T-helper 1 cell treated with Interleukin-12 subunit alpha and Interleukin-12 subunit beta and Interleukin-4 antibody, amounts not matched to agents 30 μg/mL and 1 μg/mL, for 36 hours (primary cell): ENCODE measurements around the gene SYT2.
"Not testable (repeated sequence)": the region's sequence is repeated elsewhere in the genome, so short reads cannot be mapped to it uniquely, and the experiment has no call there.

ENCODE experiments used
- H3K27ac Mint-ChIP-seq: one replicate; pipeline ENCODE4 v1.8.0; 2021; ENCODE audit warnings: mild to moderate bottlenecking, mixed read lengths
- H3K27me3 Mint-ChIP-seq: one replicate; pipeline ENCODE4 v1.8.0; 2021; ENCODE audit warnings: low read depth, mixed read lengths
- H3K36me3 Mint-ChIP-seq: one replicate; pipeline ENCODE4 v1.8.0; 2021; ENCODE audit warnings: low read depth, mixed read lengths
- H3K4me1 Mint-ChIP-seq: one replicate; pipeline ENCODE4 v1.8.0; 2021; ENCODE audit warnings: low read depth, mixed read lengths
- H3K4me3 Mint-ChIP-seq: one replicate; pipeline ENCODE4 v1.8.0; 2021; ENCODE audit warnings: mild to moderate bottlenecking, moderate library complexity, mixed read lengths
- H3K9me3 Mint-ChIP-seq: one replicate; pipeline ENCODE4 v1.8.0; 2021; ENCODE audit warnings: mixed read lengths

The SYT2 gene

DNA sequence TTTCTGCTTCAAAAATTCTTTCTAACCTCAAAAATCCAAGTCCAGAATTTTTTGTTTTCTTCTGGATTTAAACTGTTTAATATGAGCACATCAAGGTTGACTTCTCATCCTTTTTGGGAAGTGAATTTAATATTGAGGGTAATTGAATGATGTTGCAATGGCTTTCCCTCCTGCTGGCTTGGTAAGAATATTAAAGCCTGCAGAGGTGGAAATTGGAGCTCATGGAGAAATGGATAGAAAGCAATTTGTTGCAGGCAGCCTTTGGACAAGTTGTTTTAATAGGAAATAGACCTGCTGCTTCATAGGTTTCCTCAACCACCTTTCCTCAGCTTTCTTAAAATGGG is 124.7 kb downstream of the SYT2 start:
- Mint-ChIP-seq H3K4me3 (no peak overlapping the region), H3K27ac (no peak overlapping the region), H3K27me3 (no peaks in the 10 kb centered on the region), H3K4me1 (peaks cover 2% of the 10 kb centered on the region), H3K36me3 (peaks cover 4% of the 10 kb centered on the region), H3K9me3 (no peaks in the 10 kb centered on the region)

DNA sequence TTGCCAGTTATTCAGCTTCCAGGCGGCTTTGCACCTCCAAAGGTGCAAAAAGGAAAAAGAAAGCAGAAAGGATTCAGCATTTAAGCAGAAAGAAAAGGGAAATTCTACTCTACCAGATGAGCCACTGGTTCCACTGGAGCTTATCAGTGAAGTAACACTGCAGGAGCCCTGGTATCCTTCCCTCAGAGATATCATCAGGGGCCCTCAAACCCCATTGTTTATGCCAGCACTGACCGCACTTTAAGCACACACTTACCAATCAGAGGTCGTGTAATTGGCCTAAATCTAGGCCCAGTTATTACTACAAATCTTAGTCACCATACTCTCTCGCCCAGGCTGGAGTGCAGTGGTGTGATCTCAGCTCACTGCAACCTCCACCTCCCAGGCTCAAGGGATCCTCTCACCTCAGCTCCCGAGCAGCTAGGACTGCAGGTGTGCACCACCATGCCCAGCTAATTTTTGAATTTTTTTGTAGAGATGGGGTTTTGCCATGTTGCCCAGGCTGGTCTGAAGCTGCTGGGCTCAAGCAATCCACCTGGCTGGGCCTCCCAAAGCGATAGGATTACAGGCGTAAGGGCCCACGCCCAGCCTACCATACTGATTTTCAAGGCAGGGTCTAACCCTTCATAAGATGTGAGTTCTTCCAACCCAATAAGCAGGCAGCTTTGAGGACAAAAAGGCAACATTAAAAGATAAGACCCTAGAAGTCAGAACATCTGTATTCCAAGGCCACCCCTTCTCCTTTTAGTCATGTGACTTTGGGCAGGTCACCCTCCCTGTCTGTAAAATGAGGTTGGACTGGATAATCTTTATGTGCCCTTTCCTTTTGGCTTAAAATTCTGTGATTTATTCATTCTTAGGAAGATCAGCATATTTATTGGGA is 125.3 kb downstream of the SYT2 start:
- peaks cover 4% of the 10 kb centered on the region for H3K36me3 Mint-ChIP-seq
- no peaks in the 10 kb centered on the region for H3K27me3 Mint-ChIP-seq
- no peak overlapping the region for H3K27ac Mint-ChIP-seq
- no peaks in the 10 kb centered on the region for H3K9me3 Mint-ChIP-seq
- H3K4me1 Mint-ChIP-seq: peaks cover 2% of the 10 kb centered on the region
- H3K4me3 Mint-ChIP-seq: no peak overlapping the region

DNA sequence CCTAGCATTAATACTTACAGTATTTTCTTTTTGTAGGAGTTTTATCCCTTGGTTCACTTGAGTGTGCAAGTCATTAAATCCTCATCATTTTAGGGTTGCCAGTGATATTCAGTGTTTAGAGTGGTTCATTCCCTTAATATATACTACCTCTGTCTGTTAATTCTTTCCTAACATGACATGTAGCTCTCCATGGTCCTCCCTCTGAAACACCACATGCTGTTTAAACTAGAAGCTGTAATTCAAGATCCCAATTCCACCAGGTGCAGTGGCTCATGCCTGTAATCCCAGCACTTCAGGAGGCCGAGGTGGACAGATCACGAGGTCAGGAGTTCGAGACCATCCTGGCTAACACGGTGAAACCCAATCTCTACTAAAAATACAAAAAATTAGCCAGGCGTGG is 127.9 kb downstream of the SYT2 start:
- H3K9me3 Mint-ChIP-seq, H3K36me3 Mint-ChIP-seq, H3K27ac Mint-ChIP-seq, H3K4me3 Mint-ChIP-seq, H3K4me1 Mint-ChIP-seq, H3K27me3 Mint-ChIP-seq: not testable (repeated sequence)

DNA sequence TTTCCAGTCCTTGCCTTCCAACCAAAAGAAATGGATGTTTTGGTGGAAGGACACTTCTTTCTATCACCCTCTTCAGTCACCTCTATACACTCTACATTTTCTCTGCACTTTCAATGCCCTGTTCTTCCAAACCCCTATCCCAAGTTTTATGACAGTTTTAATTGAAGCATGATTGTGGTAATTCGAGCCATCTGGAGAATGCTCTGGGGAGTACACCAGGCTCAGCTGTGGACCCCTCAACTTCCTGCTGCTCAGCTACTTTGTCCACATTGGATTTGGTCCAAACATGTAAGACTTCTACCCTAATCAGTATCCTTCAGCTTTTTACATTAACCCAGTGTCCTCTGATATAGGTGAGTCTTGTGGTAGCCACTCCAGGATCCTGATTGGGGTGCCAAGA is 129.6 kb downstream of the SYT2 start:
- no peaks in the 10 kb centered on the region for H3K4me1 Mint-ChIP-seq
- H3K27ac Mint-ChIP-seq: no peak overlapping the region

DNA sequence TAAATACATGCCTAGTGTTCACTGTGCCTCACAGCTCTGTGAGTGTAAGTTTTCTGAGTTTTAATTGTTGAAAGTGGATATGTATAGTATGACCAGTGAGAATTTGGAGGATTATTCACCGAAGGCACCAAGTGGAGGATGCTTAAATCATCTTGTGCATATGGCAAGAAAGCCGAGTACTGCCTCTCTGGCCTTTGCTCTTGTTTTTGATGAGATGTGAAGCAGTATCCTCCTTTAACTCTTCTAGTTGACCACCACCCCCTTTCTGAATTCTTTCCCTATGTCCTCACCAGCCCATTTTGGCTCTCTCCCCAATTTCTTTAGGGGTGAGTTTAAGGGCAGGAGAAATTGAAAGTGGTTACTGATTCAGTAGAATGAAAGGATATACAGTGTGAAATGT is 130.4 kb downstream of the SYT2 start:
- Mint-ChIP-seq H3K36me3 (peaks cover 4% of the 10 kb centered on the region), H3K9me3 (no peaks in the 10 kb centered on the region), H3K4me1 (no peaks in the 10 kb centered on the region), H3K27ac (no peak overlapping the region), H3K4me3 (no peak overlapping the region), H3K27me3 (no peaks in the 10 kb centered on the region)

More for the DNA sequence above, 129.6 kb downstream of the SYT2 start:
- peaks cover 4% of the 10 kb centered on the region for H3K36me3 Mint-ChIP-seq
- H3K4me3 Mint-ChIP-seq: no peak overlapping the region
- H3K27me3 Mint-ChIP-seq: no peaks in the 10 kb centered on the region
- no peaks in the 10 kb centered on the region for H3K9me3 Mint-ChIP-seq

DNA sequence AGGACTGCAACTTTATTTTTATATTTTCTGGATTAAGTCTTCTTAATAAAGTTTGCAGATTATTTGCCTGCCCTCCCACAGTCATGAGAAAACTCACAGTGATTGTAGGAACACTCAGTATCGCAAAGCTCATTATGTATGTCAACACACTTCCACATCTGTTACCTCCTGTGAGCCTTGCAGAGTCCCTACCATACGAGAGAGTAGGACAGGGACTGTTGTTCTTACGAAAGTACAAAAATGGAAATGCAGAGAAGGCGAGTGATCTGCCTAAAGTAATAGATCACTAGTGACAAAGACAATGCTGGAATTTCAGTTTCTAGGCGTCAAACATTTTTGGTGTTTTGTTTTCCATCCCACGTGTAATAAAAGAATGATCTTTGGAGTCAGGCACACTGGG is 131.7 kb downstream of the SYT2 start:
- Mint-ChIP-seq H3K9me3 (no peaks in the 10 kb centered on the region), H3K36me3 (peaks cover 4% of the 10 kb centered on the region), H3K27me3 (no peaks in the 10 kb centered on the region), H3K4me3 (no peak overlapping the region), H3K27ac (no peak overlapping the region), H3K4me1 (no peaks in the 10 kb centered on the region)

DNA sequence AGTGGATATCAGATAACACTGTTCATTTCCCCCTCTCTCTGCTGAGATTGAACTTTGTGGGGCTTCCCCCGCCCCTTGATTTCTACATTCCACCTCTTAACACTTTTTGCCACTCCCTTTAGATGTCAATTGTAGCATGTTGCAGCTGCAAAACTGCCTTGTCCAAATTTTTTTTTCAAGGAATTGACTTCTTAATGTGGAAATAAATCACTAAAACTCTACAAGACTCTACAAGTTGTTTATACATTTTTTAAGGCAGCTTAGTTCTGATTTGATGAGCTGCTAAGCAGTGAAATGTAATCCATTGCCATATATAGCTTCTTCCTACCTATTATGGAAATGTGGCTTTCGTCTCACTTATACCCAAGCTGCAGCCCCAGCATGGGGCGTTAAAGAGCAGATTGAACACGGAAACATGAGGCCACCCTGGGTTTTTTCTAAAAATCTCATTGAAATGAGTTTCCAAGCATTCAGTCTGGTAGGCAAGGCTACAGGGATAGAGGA is 132.2 kb downstream of the SYT2 start:
- no peaks in the 10 kb centered on the region for H3K9me3 Mint-ChIP-seq
- H3K4me3 Mint-ChIP-seq: no peak overlapping the region
- no peaks in the 10 kb centered on the region for H3K4me1 Mint-ChIP-seq
- peaks cover 4% of the 10 kb centered on the region for H3K36me3 Mint-ChIP-seq
- no peaks in the 10 kb centered on the region for H3K27me3 Mint-ChIP-seq
- no peak overlapping the region for H3K27ac Mint-ChIP-seq

DNA sequence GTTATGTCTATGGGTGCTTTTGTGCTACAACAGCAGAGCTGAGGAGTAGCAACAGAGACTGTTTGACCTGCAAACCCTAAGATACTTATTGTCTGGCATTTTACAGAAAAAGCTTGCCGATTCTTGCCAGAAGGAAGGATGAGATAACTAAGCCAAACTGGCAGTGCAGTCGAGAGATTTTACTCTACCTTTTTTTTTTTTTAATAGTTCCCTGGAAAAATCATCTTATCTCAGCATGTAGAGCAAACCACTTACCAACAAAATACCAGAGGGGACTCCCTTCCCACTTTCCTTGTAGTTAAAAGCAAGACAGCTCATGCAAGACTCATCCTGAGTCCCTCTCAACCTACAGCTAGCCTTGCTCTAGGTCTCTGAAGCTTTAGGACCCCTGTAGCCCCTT is 132.9 kb downstream of the SYT2 start:
- Mint-ChIP-seq H3K4me3 (no peak overlapping the region), H3K27me3 (no peaks in the 10 kb centered on the region), H3K4me1 (no peaks in the 10 kb centered on the region), H3K36me3 (peaks cover 4% of the 10 kb centered on the region), H3K27ac (no peak overlapping the region), H3K9me3 (no peaks in the 10 kb centered on the region)

DNA sequence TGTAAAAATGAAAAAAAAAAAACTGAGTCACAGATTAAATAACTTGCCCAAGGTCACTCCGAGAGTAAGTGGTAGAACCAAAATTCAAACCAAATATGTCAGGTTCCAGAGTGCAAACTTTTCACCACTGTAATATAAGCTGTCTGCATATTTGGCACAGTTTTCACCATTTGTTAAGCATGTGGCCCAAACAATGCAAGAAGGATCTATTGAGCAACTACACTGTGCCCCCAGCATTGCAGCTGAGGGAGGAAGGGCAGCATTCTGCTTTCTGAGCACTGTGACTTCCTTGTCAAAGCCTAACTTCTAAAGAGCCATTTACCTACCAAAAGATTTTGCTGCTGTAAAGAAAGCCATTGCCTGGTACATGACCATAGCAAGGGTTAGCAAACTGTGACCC is 133.4 kb downstream of the SYT2 start:
- H3K9me3 Mint-ChIP-seq: no peaks in the 10 kb centered on the region
- no peaks in the 10 kb centered on the region for H3K4me1 Mint-ChIP-seq
- H3K4me3 Mint-ChIP-seq: no peak overlapping the region
- H3K36me3 Mint-ChIP-seq: peaks cover 2% of the 10 kb centered on the region
- H3K27ac Mint-ChIP-seq: no peak overlapping the region
- H3K27me3 Mint-ChIP-seq: no peaks in the 10 kb centered on the region

DNA sequence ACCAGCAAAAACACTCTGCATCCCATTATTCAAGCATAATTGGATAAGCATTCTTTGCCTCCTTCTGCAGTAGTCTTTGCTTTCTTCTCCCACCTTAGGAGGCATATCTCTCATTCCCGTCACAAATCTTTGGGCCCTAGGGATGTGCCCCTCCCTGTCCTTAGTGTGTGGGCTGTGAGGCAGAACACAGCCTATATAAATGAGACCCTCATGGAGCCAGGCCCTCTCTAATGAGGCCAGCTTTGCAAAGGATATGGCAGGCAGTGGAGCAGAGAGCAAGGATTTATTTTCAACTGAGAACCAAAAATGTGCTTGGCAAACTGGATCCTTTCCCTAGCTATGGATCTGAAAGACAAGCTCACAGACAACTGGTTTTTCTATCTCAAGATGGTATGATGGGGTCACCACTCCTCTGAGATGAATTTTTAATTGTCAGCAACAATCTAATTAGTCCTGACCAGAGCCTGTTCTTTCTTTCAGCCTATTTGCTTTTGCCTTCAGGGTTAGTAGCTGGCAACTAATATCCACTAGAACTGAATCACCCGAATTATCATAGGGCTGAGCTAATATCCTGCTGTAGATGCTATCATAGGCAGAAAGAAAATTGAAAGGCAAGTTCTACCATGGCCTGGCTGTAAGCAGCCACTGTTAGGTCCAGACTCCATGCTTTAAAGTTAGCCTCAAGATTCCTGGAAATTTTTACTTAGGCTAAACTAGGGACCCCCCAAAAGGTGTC is 134.2 kb downstream of the SYT2 start:
- H3K36me3 Mint-ChIP-seq: peaks cover 1% of the 10 kb centered on the region
- H3K27ac Mint-ChIP-seq: no peak overlapping the region
- no peaks in the 10 kb centered on the region for H3K9me3 Mint-ChIP-seq
- H3K4me3 Mint-ChIP-seq: no peak overlapping the region
- H3K27me3 Mint-ChIP-seq: no peaks in the 10 kb centered on the region
- no peaks in the 10 kb centered on the region for H3K4me1 Mint-ChIP-seq

DNA sequence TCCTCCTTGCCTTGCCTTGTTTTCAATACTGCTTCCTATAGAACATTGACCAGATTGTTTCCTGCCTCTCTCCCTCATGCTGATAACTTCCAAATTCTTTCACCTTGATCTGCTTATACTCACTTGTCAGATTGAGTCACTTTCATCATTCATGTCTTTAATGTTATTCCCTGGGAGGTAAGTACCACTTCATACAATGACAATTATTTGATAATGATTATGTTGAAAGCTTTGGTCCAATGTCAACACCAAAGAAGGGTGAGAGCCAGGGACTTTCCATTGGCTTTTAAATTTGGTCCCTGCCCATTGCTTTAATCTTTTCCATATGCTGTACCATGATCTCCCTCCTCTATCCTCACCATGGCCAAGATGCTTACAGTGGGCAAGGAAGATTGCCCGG is 137.4 kb downstream of the SYT2 start:
- Mint-ChIP-seq H3K27me3 (no peaks in the 10 kb centered on the region), H3K9me3 (no peaks in the 10 kb centered on the region), H3K27ac (no peak overlapping the region), H3K4me1 (no peaks in the 10 kb centered on the region), H3K36me3 (peaks cover 7% of the 10 kb centered on the region), H3K4me3 (no peak overlapping the region)

DNA sequence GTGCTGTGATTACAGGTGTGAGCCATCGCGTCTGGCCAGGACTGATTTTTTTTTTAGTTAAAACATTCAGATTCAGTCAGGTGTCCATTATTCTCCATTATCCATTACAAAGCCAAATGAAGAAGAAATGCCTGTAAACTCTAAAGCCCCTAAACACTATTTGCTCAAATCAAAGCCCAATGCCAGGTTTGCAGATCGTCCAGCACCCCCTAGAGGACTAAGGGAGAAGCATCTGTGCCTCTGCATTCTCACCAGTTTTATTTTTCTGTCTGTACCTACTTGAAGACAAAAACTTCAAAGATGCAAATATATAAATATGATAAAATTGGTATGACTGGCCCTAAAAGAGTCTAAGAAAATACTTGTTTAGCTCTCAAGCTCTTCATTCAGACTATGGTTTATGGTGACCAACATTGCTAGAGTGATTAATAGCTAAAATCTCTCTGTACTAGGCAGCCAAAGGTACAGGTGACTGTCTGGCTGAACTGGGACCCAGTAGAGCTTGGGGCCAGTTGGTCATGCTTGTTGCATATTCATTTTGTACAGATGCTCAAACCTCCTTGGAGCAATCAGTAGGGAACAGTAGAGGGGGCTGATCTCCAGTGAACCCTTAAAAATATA is 138.4 kb downstream of the SYT2 start:
- peaks cover 3% of the 10 kb centered on the region for H3K4me1 Mint-ChIP-seq
- H3K27ac Mint-ChIP-seq: no peak overlapping the region
- H3K4me3 Mint-ChIP-seq: no peak overlapping the region
- peaks cover 7% of the 10 kb centered on the region for H3K36me3 Mint-ChIP-seq
- H3K9me3 Mint-ChIP-seq: no peaks in the 10 kb centered on the region
- H3K27me3 Mint-ChIP-seq: no peaks in the 10 kb centered on the region

DNA sequence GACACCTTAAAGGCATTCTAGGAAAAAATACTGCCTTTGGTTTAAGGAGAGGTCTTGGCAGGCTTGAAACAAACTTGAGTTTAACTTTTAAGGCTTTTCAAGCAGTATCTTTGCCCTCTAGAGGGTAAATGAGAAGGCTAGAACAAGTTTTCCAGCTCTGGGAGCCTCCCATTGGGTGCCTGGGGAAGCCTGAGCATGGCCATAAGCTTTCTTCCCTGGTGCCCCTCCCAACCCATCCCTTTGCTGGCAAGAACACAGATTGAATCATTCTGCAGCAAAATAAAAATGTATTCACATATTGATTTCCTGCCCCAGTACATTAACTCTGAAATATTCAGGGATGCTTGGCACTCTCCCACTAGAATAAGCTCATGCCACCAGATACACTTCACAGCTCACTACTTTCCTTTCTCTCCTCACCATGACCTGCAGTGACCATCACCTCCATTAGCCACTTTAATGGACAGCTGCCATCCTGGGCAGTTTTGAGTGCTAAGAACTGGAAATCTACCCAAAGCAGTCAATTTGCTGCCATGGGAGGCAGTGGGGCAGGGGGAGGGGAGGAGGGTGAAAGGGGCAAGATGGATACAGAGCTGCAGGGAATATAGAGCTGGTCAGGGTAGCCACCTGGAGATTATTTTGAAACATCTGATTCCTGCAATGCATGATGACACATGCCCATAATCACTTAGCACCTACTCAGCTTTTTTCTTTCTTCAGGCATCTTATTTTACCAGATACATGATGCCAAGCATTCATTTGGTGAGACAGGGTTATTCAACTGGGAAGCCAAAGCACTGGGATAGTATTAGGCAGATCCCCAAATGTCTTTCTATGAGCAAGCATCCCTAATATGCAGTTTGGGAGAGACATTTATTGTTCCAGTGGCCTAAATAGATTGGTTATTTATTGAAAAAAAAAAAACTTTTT is 140.6 kb downstream of the SYT2 start:
- H3K9me3 Mint-ChIP-seq: no peaks in the 10 kb centered on the region
- H3K36me3 Mint-ChIP-seq: peaks cover 7% of the 10 kb centered on the region
- H3K27me3 Mint-ChIP-seq: no peaks in the 10 kb centered on the region
- no peak overlapping the region for H3K27ac Mint-ChIP-seq
- H3K4me3 Mint-ChIP-seq: no peak overlapping the region
- peaks cover 9% of the 10 kb centered on the region for H3K4me1 Mint-ChIP-seq

DNA sequence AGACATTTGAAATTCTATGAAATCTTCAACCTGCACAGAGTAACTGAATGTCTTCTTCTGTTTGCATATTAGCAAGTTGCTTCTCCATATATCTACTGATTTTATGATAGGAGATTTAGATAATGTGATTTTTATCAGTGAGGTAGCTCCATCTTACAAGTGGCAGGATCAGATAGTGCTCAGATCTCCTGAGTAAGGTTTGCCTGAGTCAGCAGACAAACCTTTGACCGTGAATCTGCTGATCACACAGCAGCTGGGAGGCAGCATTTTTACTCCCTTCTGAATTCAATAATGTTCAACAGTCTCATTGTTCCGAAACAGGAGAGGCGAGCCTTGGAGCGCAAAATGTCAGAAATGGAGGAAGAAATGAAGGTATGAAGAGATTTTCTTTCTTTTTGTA is 141.4 kb downstream of the SYT2 start:
- peaks cover 9% of the 10 kb centered on the region for H3K4me1 Mint-ChIP-seq
- H3K27me3 Mint-ChIP-seq: no peaks in the 10 kb centered on the region
- peaks cover 11% of the 10 kb centered on the region for H3K36me3 Mint-ChIP-seq
- no peak overlapping the region for H3K4me3 Mint-ChIP-seq
- no peak overlapping the region for H3K27ac Mint-ChIP-seq
- H3K9me3 Mint-ChIP-seq: no peaks in the 10 kb centered on the region
